CD4-positive, CD25-positive, alpha-beta regulatory T cell (primary cell): ENCODE measurements around the gene NEO1. TPM values are rescaled to one million over a fixed set of nuclear protein-coding genes. Genes with fewer than 3 reads are reported as not detected.

ENCODE experiments used
- ATAC-seq, 2 donors: fragments of 150-1000 bp; cut with Tn5 transposase; one replicate each; pipeline ENCODE4 v1.10.0; 2021; ENCODE audit warnings: low read depth in 2 of 2, moderate number of reproducible peaks in 2 of 2, moderate library complexity in 1 of 2
- DNase-seq, 3 donors: peaks; one replicate each; pipeline versions ENCODE4 v3.0.0 to v3.0.0-alpha.2; 2012 to 2022; ENCODE audit warnings: mixed read lengths in 1 of 3
- H3K27ac ChIP-seq: one replicate; pipeline ENCODE4 v1.7.0; 2013; ENCODE audit warnings: mild to moderate bottlenecking, low read length; ENCODE audit not compliant: insufficient read depth, poor library complexity, severe bottlenecking
- H3K27me3 ChIP-seq: one replicate; pipeline ENCODE4 v1.7.0; 2013; ENCODE audit warnings: low read length; ENCODE audit not compliant: control insufficient read depth, insufficient read depth
- H3K36me3 ChIP-seq: one replicate; pipeline ENCODE4 v1.7.0; 2013; ENCODE audit warnings: mild to moderate bottlenecking, low read length, moderate library complexity; ENCODE audit not compliant: control insufficient read depth, insufficient read depth
- H3K4me1 ChIP-seq: 2 replicates; pipeline ENCODE4 v1.7.0; 2013; ENCODE audit warnings: mild to moderate bottlenecking, low read length; ENCODE audit not compliant: insufficient read depth, control insufficient read depth, poor library complexity, severe bottlenecking
- H3K4me3 ChIP-seq: one replicate; pipeline ENCODE4 v1.7.0; 2013; ENCODE audit warnings: low read depth, mild to moderate bottlenecking, low read length, moderate library complexity
- H3K9me3 ChIP-seq, 2 experiments: 1 replicate in 1 of 2; 2 replicates in 1 of 2; pipeline ENCODE4 v1.7.0; 2013; ENCODE audit warnings: low read length in 2 of 2, mild to moderate bottlenecking in 1 of 2, moderate library complexity in 1 of 2; ENCODE audit not compliant: control insufficient read depth in 2 of 2
- H3K27ac Mint-ChIP-seq, 3 donors: one replicate each; pipeline ENCODE4 v1.8.0; 2020 to 2022; ENCODE audit warnings: mild to moderate bottlenecking in 3 of 3, mixed read lengths in 3 of 3, moderate library complexity in 2 of 3
- H3K27me3 Mint-ChIP-seq: one replicate; pipeline ENCODE4 v1.8.0; 2022; ENCODE audit warnings: mild to moderate bottlenecking, mixed read lengths
- H3K36me3 Mint-ChIP-seq: one replicate; pipeline ENCODE4 v1.8.0; 2020; ENCODE audit warnings: mixed read lengths
- H3K4me1 Mint-ChIP-seq, 4 donors: one replicate each; pipeline ENCODE4 v1.8.0; 2020 to 2022; ENCODE audit warnings: mixed read lengths in 4 of 4, mild to moderate bottlenecking in 1 of 4
- H3K4me3 Mint-ChIP-seq, 4 donors: one replicate each; pipeline ENCODE4 v1.8.0; 2020 to 2022; ENCODE audit warnings: mild to moderate bottlenecking in 4 of 4, mixed read lengths in 4 of 4, moderate library complexity in 3 of 4
- H3K9me3 Mint-ChIP-seq, 7 donors: one replicate each; pipeline ENCODE4 v1.8.0; 2020 to 2022; ENCODE audit warnings: mixed read lengths in 7 of 7, mild to moderate bottlenecking in 3 of 7, moderate library complexity in 2 of 7
- polyA plus RNA-seq, 4 donors: library from polyadenylated mRNA; unstranded; fragments of 300-500 nt; fragmentation: Illumina TruSeq; gene quantifications; one replicate each; pipeline ENCODE4 v1.2.3, GENCODE V29; 2021
- total RNA-seq: library from RNA; stranded (reverse); gene quantifications from one replicate; pipeline ENCODE4 v1.2.3, GENCODE V29; 2022

Gene NEO1
- total and polyA plus RNA-seq, 5 donors from 2014 or later = 0.45 to 2.7 (median 0.68) TPM

DNA sequence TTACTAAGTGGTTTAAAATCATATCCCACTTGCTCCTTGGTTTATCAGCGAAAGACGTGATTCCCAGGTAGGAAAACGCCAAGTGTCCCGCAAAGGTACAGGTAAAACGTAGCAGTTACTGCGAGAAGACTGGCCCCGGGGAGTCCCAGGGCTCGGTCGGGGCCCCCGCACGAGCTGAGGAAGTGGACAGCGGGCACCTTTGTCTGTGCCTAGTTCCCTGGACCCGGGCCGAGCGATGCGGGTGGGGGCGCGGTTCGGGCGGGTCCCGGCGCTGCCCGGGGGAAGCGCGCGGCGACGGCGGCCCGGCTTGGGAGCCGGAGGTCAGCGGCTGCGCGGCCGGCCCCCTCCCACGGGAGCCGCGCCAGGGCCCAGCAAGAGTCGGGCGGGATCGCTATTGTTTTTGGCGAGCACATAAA is 864 bp upstream of the NEO1 start:
- ATAC-seq = peak in 1 of 2 donors; percentile 7
- peak overlapping the region; percentile 42 for H3K4me3 ChIP-seq
- peaks cover 40% of the 10 kb centered on the region for H3K27me3 Mint-ChIP-seq
- peaks cover 54% of the 10 kb centered on the region for H3K27me3 ChIP-seq
- H3K9me3 Mint-ChIP-seq = peaks cover 0 to 2% (median 0%) of the 10 kb centered on the region in 7 donors
- H3K4me1 Mint-ChIP-seq = peaks cover 0 to 10% (median 6%) of the 10 kb centered on the region in 4 donors
- no peaks in the 10 kb centered on the region for H3K36me3 ChIP-seq
- DNase-seq = peak in 1 of 3 donors; percentile 1
- peaks cover 16% of the 10 kb centered on the region for H3K4me1 ChIP-seq
- H3K4me3 Mint-ChIP-seq = peak overlapping the region; percentile 78 to 91 (median 84)
- H3K27ac Mint-ChIP-seq = no peak overlapping the region
- no peaks in the 10 kb centered on the region for H3K36me3 Mint-ChIP-seq
- no peaks in the 10 kb centered on the region for H3K9me3 ChIP-seq
- H3K27ac ChIP-seq = no peak overlapping the region

DNA sequence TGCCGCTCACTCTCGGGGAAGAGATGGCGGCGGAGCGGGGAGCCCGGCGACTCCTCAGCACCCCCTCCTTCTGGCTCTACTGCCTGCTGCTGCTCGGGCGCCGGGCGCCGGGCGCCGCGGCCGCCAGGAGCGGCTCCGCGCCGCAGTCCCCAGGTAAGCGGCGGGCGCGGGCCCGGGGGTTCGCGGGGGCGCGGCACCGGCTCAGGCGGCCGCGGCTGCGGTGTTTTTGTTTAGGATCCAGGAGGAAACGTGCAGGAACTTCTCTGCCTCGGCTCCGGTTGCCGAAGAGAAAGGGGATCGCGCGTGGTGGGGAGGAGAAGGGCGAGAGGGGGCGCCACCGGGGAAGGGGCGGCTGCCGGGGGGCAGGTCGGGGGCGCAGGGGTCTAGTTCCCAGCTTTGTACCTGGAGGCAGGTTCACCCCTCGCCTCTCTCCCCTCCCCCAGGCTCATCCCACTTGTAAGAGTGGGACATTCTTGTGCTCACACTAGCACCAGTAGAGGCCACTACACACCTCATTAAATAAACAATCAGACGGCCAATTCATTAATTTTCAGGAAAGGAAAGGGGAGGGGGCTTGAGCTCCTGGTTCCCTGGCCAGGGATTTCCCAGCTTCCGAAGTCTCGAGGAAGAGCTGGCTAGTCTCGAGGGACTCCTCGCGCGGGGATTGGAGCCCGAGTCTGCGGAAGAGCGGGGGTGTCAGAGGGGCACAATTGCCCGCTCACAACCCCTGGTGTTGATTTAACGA is 562 bp downstream of the NEO1 start:
- peak; percentile 21 to 37 for ATAC-seq
- Histone ChIP-seq H3K27me3 (peaks cover 60% of the 10 kb centered on the region), H3K9me3 (no peaks in the 10 kb centered on the region), H3K27ac (no peak overlapping the region), H3K4me3 (peak overlapping the region; percentile 56), H3K4me1 (peaks cover 16% of the 10 kb centered on the region), H3K36me3 (no peaks in the 10 kb centered on the region)
- H3K27ac Mint-ChIP-seq = peak overlapping the region in 1 of 3 donors; percentile 76
- peaks cover 36% of the 10 kb centered on the region for H3K27me3 Mint-ChIP-seq
- peaks cover 0 to 10% (median 6%) of the 10 kb centered on the region in 4 donors for H3K4me1 Mint-ChIP-seq
- peak in 2 of 3 donors; percentile 6 to 23 for DNase-seq
- peak overlapping the region; percentile 81 to 89 (median 86) for H3K4me3 Mint-ChIP-seq
- peaks cover 0 to under 1% (median 0%) of the 10 kb centered on the region in 7 donors for H3K9me3 Mint-ChIP-seq
- H3K36me3 Mint-ChIP-seq = no peaks in the 10 kb centered on the region

DNA sequence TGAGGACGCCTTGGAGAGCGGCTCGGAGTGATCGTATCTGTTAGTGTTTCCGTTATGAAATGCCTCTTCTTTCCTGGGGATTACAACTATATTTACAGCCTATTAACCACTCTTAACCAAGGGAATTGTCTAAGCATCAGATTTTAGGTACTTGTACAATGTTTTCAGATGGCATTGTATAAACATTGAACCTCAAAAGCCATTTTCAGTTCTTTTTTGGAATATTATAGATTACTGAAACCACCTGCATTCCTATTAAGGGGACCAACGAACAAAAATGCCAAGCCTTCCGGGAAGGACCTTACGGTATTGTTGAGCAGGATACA is 1.1 kb downstream of the NEO1 start:
- Histone ChIP-seq H3K4me1 (peaks cover 16% of the 10 kb centered on the region), H3K36me3 (no peaks in the 10 kb centered on the region), H3K9me3 (no peaks in the 10 kb centered on the region), H3K27me3 (peaks cover 60% of the 10 kb centered on the region), H3K27ac (no peak overlapping the region), H3K4me3 (peak overlapping the region; percentile 56)
- Mint-ChIP-seq H3K27me3 (peaks cover 31% of the 10 kb centered on the region), H3K9me3 (no peaks in the 10 kb centered on the region), H3K4me3 (peak overlapping the region; percentile 81 to 89 (median 86)), H3K36me3 (no peaks in the 10 kb centered on the region), H3K4me1 (peaks cover 0 to 10% (median 6%) of the 10 kb centered on the region in 4 donors), H3K27ac (no peak overlapping the region)
- no peak for DNase-seq
- ATAC-seq = no peak

DNA sequence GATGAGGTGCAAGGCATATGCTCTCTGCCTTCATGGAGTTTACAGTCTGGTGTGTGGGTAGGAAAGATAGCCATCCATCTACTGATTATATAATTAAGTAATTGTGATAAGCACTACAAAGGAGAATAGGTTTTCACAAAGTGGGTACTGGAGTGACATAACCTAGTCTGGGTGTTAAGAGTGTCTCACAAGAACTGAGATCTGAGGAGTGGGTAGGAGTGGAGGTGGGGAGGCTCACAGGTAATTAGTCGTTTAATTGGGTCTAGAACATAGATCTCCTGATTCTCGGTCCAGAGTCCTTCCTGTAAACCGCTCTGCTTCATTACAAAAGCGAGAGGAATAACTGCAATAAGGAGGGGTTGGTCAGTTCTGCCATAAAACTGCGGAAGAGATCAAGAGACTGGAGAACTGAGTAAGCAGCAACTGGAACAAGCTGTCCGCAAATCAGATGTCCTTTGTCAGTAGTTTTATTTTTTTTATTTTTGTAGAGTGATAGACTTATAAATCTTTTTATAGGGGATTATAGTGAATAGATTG is 2.2 kb downstream of the NEO1 start:
- no peaks in the 10 kb centered on the region for H3K9me3 ChIP-seq
- H3K36me3 ChIP-seq = no peaks in the 10 kb centered on the region
- H3K4me1 Mint-ChIP-seq = peaks cover 0 to 10% (median 6%) of the 10 kb centered on the region in 4 donors
- H3K27ac ChIP-seq = no peak overlapping the region
- H3K4me3 Mint-ChIP-seq = no peak overlapping the region
- H3K27me3 ChIP-seq = peaks cover 54% of the 10 kb centered on the region
- H3K36me3 Mint-ChIP-seq = no peaks in the 10 kb centered on the region
- peaks cover 16% of the 10 kb centered on the region for H3K4me1 ChIP-seq
- no peaks in the 10 kb centered on the region for H3K9me3 Mint-ChIP-seq
- ATAC-seq (no peak), DNase-seq (no peak)
- no peak overlapping the region for H3K27ac Mint-ChIP-seq
- H3K27me3 Mint-ChIP-seq = peaks cover 25% of the 10 kb centered on the region
- H3K4me3 ChIP-seq = no peak overlapping the region

DNA sequence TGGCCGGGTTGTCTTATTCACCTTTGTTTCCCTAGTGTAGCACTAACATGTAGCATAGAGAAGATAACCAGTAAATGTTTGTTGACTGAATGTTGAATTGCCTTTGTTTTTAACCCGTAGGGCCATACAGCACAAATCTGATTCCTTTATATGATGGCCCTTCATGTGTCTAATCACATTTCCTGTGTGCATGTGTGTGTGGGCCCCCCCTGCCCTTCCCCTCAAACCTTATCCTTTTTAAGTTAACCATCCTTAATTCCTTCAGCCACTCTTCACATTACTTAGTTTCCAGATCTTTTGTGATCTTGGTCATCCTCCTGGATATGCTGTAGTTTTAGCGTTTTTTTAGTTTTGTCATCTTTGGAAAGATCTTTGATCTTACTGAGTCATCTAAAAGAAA is 4.2 kb downstream of the NEO1 start:
- peaks cover 0 to 8% (median 6%) of the 10 kb centered on the region in 4 donors for H3K4me1 Mint-ChIP-seq
- Histone ChIP-seq H3K4me1 (peaks cover 10% of the 10 kb centered on the region), H3K36me3 (no peaks in the 10 kb centered on the region), H3K4me3 (no peak overlapping the region), H3K27me3 (peaks cover 42% of the 10 kb centered on the region), H3K9me3 (no peaks in the 10 kb centered on the region), H3K27ac (no peak overlapping the region)
- H3K27me3 Mint-ChIP-seq = peaks cover 9% of the 10 kb centered on the region
- no peaks in the 10 kb centered on the region for H3K9me3 Mint-ChIP-seq
- no peaks in the 10 kb centered on the region for H3K36me3 Mint-ChIP-seq
- ATAC-seq (no peak), DNase-seq (no peak)
- no peak overlapping the region for H3K4me3 Mint-ChIP-seq
- H3K27ac Mint-ChIP-seq = no peak overlapping the region

- no peak for ATAC-seq
- no peaks in the 10 kb centered on the region for H3K36me3 Mint-ChIP-seq
- no peaks in the 10 kb centered on the region for H3K36me3 ChIP-seq
- H3K27me3 ChIP-seq = peaks cover 46% of the 10 kb centered on the region
- H3K9me3 ChIP-seq = no peaks in the 10 kb centered on the region
- no peak overlapping the region for H3K4me3 ChIP-seq
- no peak overlapping the region for H3K27ac ChIP-seq
- H3K4me1 Mint-ChIP-seq = peaks cover 0 to 2% (median 1%) of the 10 kb centered on the region in 4 donors
- no peak overlapping the region for H3K4me3 Mint-ChIP-seq
- H3K4me1 ChIP-seq = peaks cover 3% of the 10 kb centered on the region
- H3K27me3 Mint-ChIP-seq = peaks cover 12% of the 10 kb centered on the region
- H3K27ac Mint-ChIP-seq = no peak overlapping the region
- no peaks in the 10 kb centered on the region for H3K9me3 Mint-ChIP-seq
- DNase-seq = no peak
Measured at GRCh38 chr15:73058437-73058836, 6.2 kb downstream of the NEO1 start.

- Histone ChIP-seq H3K4me1 (no peaks in the 10 kb centered on the region), H3K9me3 (no peaks in the 10 kb centered on the region), H3K27me3 (peaks cover 9% of the 10 kb centered on the region), H3K36me3 (no peaks in the 10 kb centered on the region), H3K27ac (no peak overlapping the region), H3K4me3 (no peak overlapping the region)
- Mint-ChIP-seq H3K9me3 (no peaks in the 10 kb centered on the region), H3K4me1 (no peaks in the 10 kb centered on the region), H3K36me3 (no peaks in the 10 kb centered on the region), H3K4me3 (no peak overlapping the region), H3K27ac (no peak overlapping the region), H3K27me3 (peaks cover 28% of the 10 kb centered on the region)
- DNase-seq = no peak
- no peak for ATAC-seq
Measured at GRCh38 chr15:73065114-73065513, 12.9 kb downstream of the NEO1 start.

DNA sequence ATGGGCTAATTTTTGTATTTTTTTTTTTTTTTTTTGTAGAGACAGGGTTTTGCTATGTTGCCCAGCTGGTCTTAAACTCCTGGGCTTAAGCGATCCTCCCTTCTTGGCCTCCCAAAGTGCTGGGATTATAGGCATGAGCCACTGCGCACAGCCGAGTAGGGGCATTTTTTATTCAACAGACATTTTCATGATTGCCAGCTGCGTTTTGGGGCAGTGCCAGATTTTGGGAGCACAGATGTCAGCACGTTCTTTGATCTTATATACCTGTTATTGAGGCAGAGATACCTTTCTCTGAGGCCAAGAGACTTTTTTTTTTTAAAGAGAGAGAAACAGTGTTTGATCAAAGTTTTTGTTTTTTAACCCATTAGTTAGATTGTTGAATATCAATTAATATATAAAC is 16.8 kb downstream of the NEO1 start:
- Histone ChIP-seq H3K4me1 (no peaks in the 10 kb centered on the region), H3K27me3 (peaks cover 2% of the 10 kb centered on the region), H3K9me3 (no peaks in the 10 kb centered on the region), H3K4me3 (no peak overlapping the region), H3K36me3 (no peaks in the 10 kb centered on the region), H3K27ac (no peak overlapping the region)
- no peaks in the 10 kb centered on the region for H3K4me1 Mint-ChIP-seq
- ATAC-seq (no peak), DNase-seq (no peak)
- no peaks in the 10 kb centered on the region for H3K9me3 Mint-ChIP-seq
- H3K27ac Mint-ChIP-seq = no peak overlapping the region
- no peak overlapping the region for H3K4me3 Mint-ChIP-seq
- H3K36me3 Mint-ChIP-seq = no peaks in the 10 kb centered on the region
- peaks cover 32% of the 10 kb centered on the region for H3K27me3 Mint-ChIP-seq
